Panc1 (cell line): Measurements from ENCODE around the gene DENND4B. TPM values are rescaled to one million over a fixed set of nuclear protein-coding genes. Genes with fewer than 3 reads are reported as not detected.

Experiments
- ATAC-seq: fragments of 200-7000 bp; cut with Tn5 transposase; 2 replicates; pipeline ENCODE4 v1.9.1; 2020; ENCODE audit warnings: mild to moderate bottlenecking, moderate library complexity
- BruUV-seq: library from RNA; stranded (reverse); fragments of 400-500 nt; replicated peaks from 2 replicates; lab custom pipeline; 2021; lab: Mats Ljungman, UMichigan
- CTCF ChIA-PET: fragments of 300-600 bp; sonication (Branson Sonifier 250); formaldehyde crosslinking; loops from one replicate; lab custom pipeline; 2022; ENCODE audit warnings: antibody characterized with exemption; lab: Charles Lee
- POLR2A ChIA-PET: fragments of 300-600 bp; sonication (Branson Sonifier 250); formaldehyde crosslinking; loops from one replicate; lab custom pipeline; 2022; ENCODE audit warnings: antibody characterized with exemption; lab: Charles Lee
- DNase-seq: peaks from one replicate; pipeline ENCODE4 v3.0.0-alpha.2; 2010; ENCODE audit warnings: low read depth, low spot score
- H3K27ac ChIP-seq: 2 replicates; pipeline ENCODE4 v1.5.1; 2011; ENCODE audit warnings: mild to moderate bottlenecking, low read length, inconsistent platforms
- H3K27me3 ChIP-seq: fragments of 200-500 bp; sonication (Bioruptor generic); 2 replicates; pipeline ENCODE4 v1.6.0; 2014; ENCODE audit warnings: low read length, inconsistent platforms; ENCODE audit not compliant: control insufficient read depth, insufficient read depth
- H3K36me3 ChIP-seq: fragments of 200-500 bp; sonication (Bioruptor generic); 2 replicates; pipeline ENCODE4 v1.5.1; 2014; ENCODE audit warnings: inconsistent platforms, mild to moderate bottlenecking, low read length, moderate library complexity; ENCODE audit not compliant: control insufficient read depth, insufficient read depth
- H3K4me1 ChIP-seq: 2 replicates; pipeline ENCODE4 v1.5.1; 2011; ENCODE audit warnings: inconsistent platforms, mild to moderate bottlenecking, low read length, moderate library complexity; ENCODE audit not compliant: control insufficient read depth, insufficient read depth
- H3K4me3 ChIP-seq, 2 experiments: 2 replicates each; pipeline ENCODE4 v1.5.1; 2011 to 2012; ENCODE audit warnings: low read depth in 2 of 2, low read length in 2 of 2, mild to moderate bottlenecking in 2 of 2, inconsistent platforms in 1 of 2, moderate library complexity in 1 of 2
- H3K9me3 ChIP-seq: fragments of 200-500 bp; sonication (Bioruptor generic); 2 replicates; pipeline ENCODE4 v1.5.1; 2014; ENCODE audit warnings: low read depth, mild to moderate bottlenecking, inconsistent platforms, low read length, moderate library complexity; ENCODE audit not compliant: control insufficient read depth, insufficient read depth
- CTCF ChIP-seq: fragments of 450-650 bp; IDR thresholded peaks from 2 replicates; pipeline ENCODE4 v1.5.1; 2017; ENCODE audit warnings: mild to moderate bottlenecking
- POLR2AphosphoS5 ChIP-seq: IDR thresholded peaks from 2 replicates; pipeline ENCODE4 v1.6.1; 2012; ENCODE audit warnings: mild to moderate bottlenecking, low read depth, low read length, moderate library complexity
- REST ChIP-seq, 2 experiments: IDR thresholded peaks; 2 replicates each; pipeline ENCODE4 v1.6.1; 2011 to 2012; ENCODE audit warnings: low read depth in 2 of 2, control low read depth in 1 of 2, low read length in 1 of 2, mild to moderate bottlenecking in 1 of 2, moderate library complexity in 1 of 2; ENCODE audit not compliant: insufficient read depth in 1 of 2
- SIN3A ChIP-seq: IDR thresholded peaks from 2 replicates; pipeline ENCODE4 v1.6.1; 2012; ENCODE audit warnings: low read depth, mild to moderate bottlenecking, low read length, moderate library complexity, borderline replicate concordance; ENCODE audit not compliant: insufficient read depth
- TCF7L2 ChIP-seq: IDR thresholded peaks from 2 replicates; pipeline ENCODE4 v1.6.1; 2011; ENCODE audit warnings: mild to moderate bottlenecking, low read depth, low read length, inconsistent platforms
- in situ Hi-C: cut with HindIII; loops from 2 replicates; pipeline ENCODE4 v1.10.0; 2016; ENCODE audit warnings: low sequenced_read_pairs, low pct_unique_long_range_greater_than_20kb
- intact Hi-C: fragments of 100-400 bp; cut with micrococcal nuclease; formaldehyde crosslinking; loops from one replicate; pipeline ENCODE4 v1.10.0; 2022; ENCODE audit not compliant: unreplicated experiment
- total RNA-seq: library from RNA; stranded (reverse); gene quantifications from one replicate; pipeline ENCODE4 v1.2.1, GENCODE V29; 2021; ENCODE audit not compliant: unreplicated experiment

Gene DENND4B
- total RNA-seq, 1 experiment from 2014 or later, result 56.2 TPM

- POLR2A ChIA-PET, result interaction anchor here (0.7 to 1.3 kb wide), 2 partner anchors 14 to 28 kb away, joined by 3 read pairs; partner anchors contain the start of gene JTB
- intact Hi-C loops, result no loop called here
- H3K4me3 ChIP-seq, result peak overlapping the region; percentile 87 to 92
- H3K9me3 ChIP-seq, result no peaks in the 10 kb centered on the region
- CTCF ChIA-PET, result no interaction called here
- DNase-seq, result no peak
- no TSS peak for BruUV-seq
- no peak for ATAC-seq
- H3K27ac ChIP-seq, result peak overlapping the region; percentile 97
- no peaks in the 10 kb centered on the region for H3K27me3 ChIP-seq
- H3K4me1 ChIP-seq, result peaks cover 12% of the 10 kb centered on the region
- H3K36me3 ChIP-seq, result peaks cover 18% of the 10 kb centered on the region
- in situ Hi-C loops, result no loop called here
- no peak for TF ChIP-seq CTCF
- TF ChIP-seq POLR2AphosphoS5, result no peak
- TF ChIP-seq REST (IDR thresholded peaks at IDR 0.05; ENCODE audit: insufficient read depth in 1 of 2, low read depth in 2 of 2, low read length in 1 of 2), result no peak
- no peak for TF ChIP-seq TCF7L2
- TF ChIP-seq SIN3A, result no peak
Measured at GRCh38 chr1:153991151-153991630, 44.7 kb upstream of the DENND4B start.

- Histone ChIP-seq H3K27me3 (no peaks in the 10 kb centered on the region), H3K36me3 (peaks cover 18% of the 10 kb centered on the region), H3K4me3 (peak within 1 kb of the TSS; percentile 87 to 92), H3K4me1 (peaks cover 13% of the 10 kb centered on the region), H3K27ac (peak within 1 kb of the TSS; percentile 97), H3K9me3 (no peaks in the 10 kb centered on the region)
- BruUV-seq, result TSS peak; percentile 97
- TF ChIP-seq REST (IDR thresholded peaks at IDR 0.05; ENCODE audit: insufficient read depth in 1 of 2, low read depth in 2 of 2, low read length in 1 of 2) (peak in 1 of 2 experiments; percentile 45; a peak in 1 of 4 replicates), CTCF (no peak), POLR2AphosphoS5 (peak; percentile 100), SIN3A (0 out of 2 replicates have a peak, but pooled peaks have one; percentile 82), TCF7L2 (peak; percentile 100)
- in situ Hi-C loops (no loop called here), intact Hi-C loops (no loop called here)
- ChIA-PET CTCF (no interaction called here), POLR2A (interaction anchor here (0.6 to 1.3 kb wide), 12 partner anchors 9 to 319 kb away, joined by 3 to 11 read pairs (median 3); partner anchors contain the start of genes CREB3L4, ILF2, INTS3 and JTB)
- DNase-seq (peak; percentile 95), ATAC-seq (peak; percentile 80)
Measured at GRCh38 chr1:153990468-153991150, 44.1 kb upstream of the DENND4B start, which contains the start of gene RPS27. TSS of gene RPS27 (plus strand) at chr1:153990762. CDS start at chr1:153990797, 35 bp downstream.
